SK-N-SH (cell line): ENCODE results near the gene ING2.

Experiments used
- CTCF ChIP-seq: fragments of 200-600 bp; sonication (generic); IDR thresholded peaks from 2 replicates; pipeline ENCODE4 v1.6.1; 2017; ENCODE audit warnings: antibody characterized with exemption, mild to moderate bottlenecking, moderate library complexity
- REST ChIP-seq: IDR thresholded peaks from 2 replicates; pipeline ENCODE4 v1.6.1; 2012; ENCODE audit warnings: mild to moderate bottlenecking, low read depth, low read length, moderate library complexity
- YY1 ChIP-seq: IDR thresholded peaks from 2 replicates; pipeline ENCODE4 v1.4.0; 2012; ENCODE audit warnings: low read depth, mild to moderate bottlenecking

GRCh38 chr4:183505611-183506388 is 942 bp downstream of the ING2 start:
- no peak for TF ChIP-seq CTCF
- no peak for TF ChIP-seq REST
- peak; percentile 85 for TF ChIP-seq YY1
